ENCODE measurements around the gene ROR2.

Gene ROR2

DNA sequence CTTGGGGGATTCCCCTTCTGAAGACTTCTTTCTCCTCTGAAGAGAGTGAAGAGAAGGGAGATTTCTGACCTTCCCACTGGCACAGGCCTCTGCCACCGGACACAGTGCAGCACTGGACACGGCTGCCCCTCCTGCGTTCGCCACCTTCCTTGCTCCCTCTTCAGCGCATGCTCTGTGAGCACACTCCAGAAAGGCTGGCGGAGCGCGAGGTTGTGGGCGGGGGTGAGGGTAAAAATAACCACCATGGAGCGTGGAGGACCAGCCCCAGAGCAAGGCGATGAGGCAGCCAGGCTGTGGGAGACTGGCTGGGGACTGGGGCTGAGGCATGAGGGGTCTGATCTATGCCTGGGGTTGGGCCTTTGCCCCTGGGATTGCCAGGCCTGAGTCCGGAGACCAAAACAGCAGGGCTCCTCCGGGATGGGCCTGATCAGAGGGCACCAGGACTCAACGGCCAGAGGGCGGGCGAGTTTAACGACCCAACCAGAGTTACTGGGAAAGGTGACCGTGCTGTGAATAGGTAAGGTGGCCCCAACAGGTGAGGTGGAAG lies 97.2 kb downstream of the ROR2 start:
- TF ChIP-seq POLR2AphosphoS5 (IDR thresholded peaks at IDR 0.05; ENCODE audit: low read depth, low read length) (no peak), FOXP2 (optimal IDR thresholded peaks at IDR 0.05; ENCODE audit: borderline replicate concordance, extremely low read depth, extremely low read length, insufficient read depth) (no peak), TAF1 (IDR thresholded peaks at IDR 0.05; ENCODE audit: borderline replicate concordance, insufficient read depth, low read length) (no peak), SIN3A (IDR thresholded peaks at IDR 0.05; ENCODE audit: borderline replicate concordance, insufficient read depth, low read length) (no peak)
- TF ChIP-seq, protein P1, sequence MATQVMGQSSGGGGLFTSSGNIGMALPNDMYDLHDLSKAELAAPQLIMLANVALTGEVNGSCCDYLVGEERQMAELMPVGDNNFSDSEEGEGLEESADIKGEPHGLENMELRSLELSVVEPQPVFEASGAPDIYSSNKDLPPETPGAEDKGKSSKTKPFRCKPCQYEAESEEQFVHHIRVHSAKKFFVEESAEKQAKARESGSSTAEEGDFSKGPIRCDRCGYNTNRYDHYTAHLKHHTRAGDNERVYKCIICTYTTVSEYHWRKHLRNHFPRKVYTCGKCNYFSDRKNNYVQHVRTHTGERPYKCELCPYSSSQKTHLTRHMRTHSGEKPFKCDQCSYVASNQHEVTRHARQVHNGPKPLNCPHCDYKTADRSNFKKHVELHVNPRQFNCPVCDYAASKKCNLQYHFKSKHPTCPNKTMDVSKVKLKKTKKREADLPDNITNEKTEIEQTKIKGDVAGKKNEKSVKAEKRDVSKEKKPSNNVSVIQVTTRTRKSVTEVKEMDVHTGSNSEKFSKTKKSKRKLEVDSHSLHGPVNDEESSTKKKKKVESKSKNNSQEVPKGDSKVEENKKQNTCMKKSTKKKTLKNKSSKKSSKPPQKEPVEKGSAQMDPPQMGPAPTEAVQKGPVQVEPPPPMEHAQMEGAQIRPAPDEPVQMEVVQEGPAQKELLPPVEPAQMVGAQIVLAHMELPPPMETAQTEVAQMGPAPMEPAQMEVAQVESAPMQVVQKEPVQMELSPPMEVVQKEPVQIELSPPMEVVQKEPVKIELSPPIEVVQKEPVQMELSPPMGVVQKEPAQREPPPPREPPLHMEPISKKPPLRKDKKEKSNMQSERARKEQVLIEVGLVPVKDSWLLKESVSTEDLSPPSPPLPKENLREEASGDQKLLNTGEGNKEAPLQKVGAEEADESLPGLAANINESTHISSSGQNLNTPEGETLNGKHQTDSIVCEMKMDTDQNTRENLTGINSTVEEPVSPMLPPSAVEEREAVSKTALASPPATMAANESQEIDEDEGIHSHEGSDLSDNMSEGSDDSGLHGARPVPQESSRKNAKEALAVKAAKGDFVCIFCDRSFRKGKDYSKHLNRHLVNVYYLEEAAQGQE (IDR thresholded peaks at IDR 0.05; ENCODE audit: insufficient read depth in 1 of 2, low read depth in 2 of 2, low read length in 2 of 2): no peak

DNA sequence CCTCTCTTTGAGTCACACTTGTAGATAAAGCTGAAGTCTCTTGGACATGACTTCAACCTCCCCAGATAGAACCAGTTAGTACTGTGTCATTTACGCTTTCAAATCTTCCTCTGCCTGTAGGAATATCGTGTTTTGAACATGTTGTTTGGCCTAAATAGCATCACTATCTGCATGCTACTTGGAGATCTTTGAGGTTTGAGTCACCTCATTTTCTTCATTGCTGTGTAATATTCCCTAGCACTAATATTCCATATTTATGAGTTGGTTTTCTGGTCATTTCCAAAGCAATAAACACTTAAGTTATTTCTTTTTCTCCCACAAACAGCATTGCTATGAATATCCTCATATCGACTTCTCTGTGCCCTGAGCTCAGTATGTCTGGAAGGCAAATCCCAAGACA lies 100.3 kb downstream of the ROR2 start:
- TF ChIP-seq TAF1 (IDR thresholded peaks at IDR 0.05; ENCODE audit: borderline replicate concordance, insufficient read depth, low read length): no peak
- no peak for TF ChIP-seq POLR2AphosphoS5 (IDR thresholded peaks at IDR 0.05; ENCODE audit: low read depth, low read length)
- no peak for TF ChIP-seq SIN3A (IDR thresholded peaks at IDR 0.05; ENCODE audit: borderline replicate concordance, insufficient read depth, low read length)
- TF ChIP-seq, protein P1 (IDR thresholded peaks at IDR 0.05; ENCODE audit: insufficient read depth in 1 of 2, low read depth in 2 of 2, low read length in 2 of 2): no peak
- no peak for TF ChIP-seq FOXP2 (optimal IDR thresholded peaks at IDR 0.05; ENCODE audit: borderline replicate concordance, extremely low read depth, extremely low read length, insufficient read depth)

DNA sequence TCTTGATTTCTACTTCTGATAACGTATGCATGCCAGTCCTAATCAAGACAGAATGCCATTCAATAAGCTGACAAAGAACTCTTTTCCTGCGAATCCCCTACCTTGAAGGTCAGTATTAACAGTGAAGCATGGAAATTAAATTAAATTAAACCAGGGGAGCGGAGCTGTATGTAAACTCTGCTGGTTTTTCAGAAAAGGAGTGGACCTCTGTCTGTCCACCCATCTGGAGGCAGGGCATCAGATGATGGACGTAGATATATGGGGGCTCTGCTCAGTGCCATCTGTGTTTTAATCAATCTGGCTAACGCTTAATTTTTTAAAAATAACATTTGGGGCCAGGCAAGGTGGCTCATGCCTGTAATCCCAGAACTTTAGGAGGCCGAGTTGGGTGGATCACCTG lies 101.9 kb downstream of the ROR2 start:
- TF ChIP-seq, protein P1 (IDR thresholded peaks at IDR 0.05; ENCODE audit: insufficient read depth in 1 of 2, low read depth in 2 of 2, low read length in 2 of 2): no peak
- TF ChIP-seq SIN3A (IDR thresholded peaks at IDR 0.05; ENCODE audit: borderline replicate concordance, insufficient read depth, low read length) (no peak), POLR2AphosphoS5 (IDR thresholded peaks at IDR 0.05; ENCODE audit: low read depth, low read length) (no peak), FOXP2 (optimal IDR thresholded peaks at IDR 0.05; ENCODE audit: borderline replicate concordance, extremely low read depth, extremely low read length, insufficient read depth) (no peak), TAF1 (IDR thresholded peaks at IDR 0.05; ENCODE audit: borderline replicate concordance, insufficient read depth, low read length) (no peak)

DNA sequence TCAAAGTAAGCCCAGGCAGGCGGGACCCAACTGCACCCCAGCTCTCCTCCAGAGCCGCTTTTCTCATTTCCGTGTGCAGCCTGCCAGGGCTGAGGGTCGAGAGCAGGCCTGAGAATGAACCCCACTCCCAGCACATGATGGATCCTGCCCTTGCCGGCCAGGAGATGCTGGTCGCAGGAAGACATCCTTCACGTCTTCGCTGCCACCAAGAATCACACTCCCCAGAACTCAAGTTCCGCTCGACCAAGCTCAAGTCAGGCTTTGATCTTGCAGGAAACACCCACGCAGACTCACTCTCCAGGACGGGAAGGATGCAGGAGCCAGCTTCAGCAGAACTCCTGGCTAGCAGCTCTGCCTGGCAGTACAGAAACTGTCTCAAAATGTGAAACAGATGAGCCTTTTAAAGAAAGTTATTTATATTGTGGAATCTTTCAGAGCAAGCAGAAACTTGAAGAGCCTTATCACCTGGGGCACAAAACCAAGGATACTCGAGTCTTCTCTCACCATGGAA lies 102.4 kb downstream of the ROR2 start:
- TF ChIP-seq POLR2AphosphoS5 (IDR thresholded peaks at IDR 0.05; ENCODE audit: low read depth, low read length) (no peak), TAF1 (IDR thresholded peaks at IDR 0.05; ENCODE audit: borderline replicate concordance, insufficient read depth, low read length) (no peak), FOXP2 (optimal IDR thresholded peaks at IDR 0.05; ENCODE audit: borderline replicate concordance, extremely low read depth, extremely low read length, insufficient read depth) (no peak), SIN3A (IDR thresholded peaks at IDR 0.05; ENCODE audit: borderline replicate concordance, insufficient read depth, low read length) (no peak)
- TF ChIP-seq, protein P1 (IDR thresholded peaks at IDR 0.05; ENCODE audit: insufficient read depth in 1 of 2, low read depth in 2 of 2, low read length in 2 of 2): no peak
